H1 (cell line): ENCODE data around the gene ZNF750. TPM values are rescaled to one million over a fixed set of nuclear protein-coding genes. Genes with fewer than 3 reads are reported as not detected.

Experiments
- CTCF ChIA-PET: fragments of 300-600 bp; sonication (Branson Sonifier 250); formaldehyde crosslinking; loops from one replicate; lab custom pipeline; 2021; ENCODE audit not compliant: partially characterized antibody; lab: Charles Lee
- POLR2A ChIA-PET: fragments of 300-600 bp; sonication (Branson Sonifier 250); formaldehyde crosslinking; loops from one replicate; lab custom pipeline; 2021; ENCODE audit warnings: inconsistent platforms; ENCODE audit not compliant: partially characterized antibody; lab: Charles Lee
- DNase-seq, 2 experiments: peaks; one replicate each; pipeline versions ENCODE4 v3.0.0 to v3.0.0-alpha.2; 2010 to 2022; ENCODE audit warnings: low spot score in 2 of 2, low read depth in 1 of 2, mixed read lengths in 1 of 2
- FAIRE-seq: peaks from 2 replicates; lab custom pipeline; 2011; peaks lifted over from hg19 to GRCh38; lab: Jason Lieb, UNC
- H2AFZ ChIP-seq: 2 replicates; pipeline ENCODE4 v1.8.1; 2012; ENCODE audit warnings: low read length, inconsistent platforms
- H2AK5ac ChIP-seq: 2 replicates; pipeline ENCODE4 v1.6.1; 2013; ENCODE audit warnings: low read depth, low read length
- H2BK120ac ChIP-seq: replicated peaks from 2 replicates; pipeline ENCODE3; 2013; ENCODE audit warnings: low read depth, low read length, inconsistent platforms
- H2BK12ac ChIP-seq: 2 replicates; pipeline ENCODE4 v1.6.1; 2013; ENCODE audit warnings: low read depth, low read length
- H2BK15ac ChIP-seq: 2 replicates; pipeline ENCODE4 v1.6.1; 2013; ENCODE audit warnings: low read length
- H2BK20ac ChIP-seq: 2 replicates; pipeline ENCODE4 v1.6.1; 2013; ENCODE audit warnings: low read length
- H2BK5ac ChIP-seq: 2 replicates; pipeline ENCODE4 v1.6.1; 2013; ENCODE audit warnings: low read depth, low read length
- H3K14ac ChIP-seq: 2 replicates; pipeline ENCODE4 v1.6.1; 2013; ENCODE audit warnings: inconsistent platforms; ENCODE audit not compliant: insufficient read length
- H3K18ac ChIP-seq: 2 replicates; pipeline ENCODE4 v1.6.1; 2013; ENCODE audit warnings: low read length; ENCODE audit errors: extremely low read depth
- H3K23ac ChIP-seq: 2 replicates; pipeline ENCODE4 v1.6.1; 2013; ENCODE audit warnings: inconsistent platforms; ENCODE audit not compliant: insufficient read length
- H3K23me2 ChIP-seq: 2 replicates; pipeline ENCODE4 v1.6.1; 2013; ENCODE audit warnings: low read depth, low read length
- H3K27ac ChIP-seq: 2 replicates; pipeline ENCODE4 v1.6.1; 2011; ENCODE audit warnings: low read depth, low read length, inconsistent platforms
- H3K27me3 ChIP-seq, 4 experiments: replicated peaks in 1 of 4; 1 replicate in 1 of 4; 2 replicates in 3 of 4; pipeline versions ENCODE4 v1.6.1 to v1.8.1; 2011 to 2013; ENCODE audit warnings: low read length in 3 of 4, mild to moderate bottlenecking in 3 of 4, inconsistent platforms in 2 of 4, mixed read lengths in 2 of 4, moderate library complexity in 1 of 4; ENCODE audit not compliant: control insufficient read depth in 3 of 4, insufficient read depth in 3 of 4; ENCODE audit errors: extremely low read depth in 1 of 4
- H3K36me3 ChIP-seq, 4 experiments: 2 replicates each; pipeline versions ENCODE4 v1.6.1 to v1.8.1; 2011 to 2013; ENCODE audit warnings: mild to moderate bottlenecking in 4 of 4, low read length in 3 of 4, moderate library complexity in 2 of 4, control low read depth in 1 of 4, inconsistent platforms in 1 of 4; ENCODE audit not compliant: insufficient read depth in 4 of 4, control insufficient read depth in 2 of 4
- H3K4ac ChIP-seq: replicated peaks from 2 replicates; pipeline ENCODE3; 2013; ENCODE audit warnings: low read length, low read depth, mixed read lengths, inconsistent platforms; ENCODE audit not compliant: insufficient read length
- H3K4me1 ChIP-seq, 4 experiments: replicated peaks in 1 of 4; 1 replicate in 1 of 4; 2 replicates in 3 of 4; pipeline versions ENCODE4 v1.6.1 to v1.8.1; 2011 to 2013; ENCODE audit warnings: low read length in 3 of 4, inconsistent platforms in 2 of 4, mixed read lengths in 1 of 4; ENCODE audit not compliant: insufficient read depth in 4 of 4, control insufficient read depth in 3 of 4
- H3K4me2 ChIP-seq, 2 experiments: 2 replicates each; pipeline versions ENCODE4 v1.6.1 to v1.8.1; 2011 to 2013; ENCODE audit warnings: low read depth in 2 of 2, low read length in 2 of 2, control low read depth in 1 of 2, inconsistent platforms in 1 of 2, mild to moderate bottlenecking in 1 of 2; ENCODE audit not compliant: insufficient read depth in 1 of 2
- H3K4me3 ChIP-seq, 4 experiments: fragments of 200-600, 300-600 bp in 1 of 4; sonication (generic), shearing (Covaris generic), sonication (Bioruptor Twin) in 1 of 4; 2 replicates each; pipeline versions ENCODE4 v1.5.1 to v1.8.1; 2011 to 2016; ENCODE audit warnings: low read length in 4 of 4, low read depth in 3 of 4, control low read depth in 2 of 4, inconsistent platforms in 2 of 4, mild to moderate bottlenecking in 2 of 4, mixed read lengths in 1 of 4, moderate library complexity in 1 of 4; ENCODE audit not compliant: insufficient read depth in 2 of 4; ENCODE audit errors: extremely low read depth in 1 of 4
- H3K56ac ChIP-seq: replicated peaks from 2 replicates; pipeline ENCODE3; 2013; ENCODE audit warnings: low read depth, mild to moderate bottlenecking, mixed read lengths, low read length, inconsistent platforms; ENCODE audit not compliant: insufficient read length
- H3K79me1 ChIP-seq: 2 replicates; pipeline ENCODE4 v1.6.1; 2013; ENCODE audit warnings: low read depth, low read length, control low read depth
- H3K79me2 ChIP-seq, 2 experiments: 2 replicates each; pipeline versions ENCODE4 v1.6.1 to v1.8.1; 2012 to 2013; ENCODE audit warnings: low read length in 2 of 2, mild to moderate bottlenecking in 2 of 2, inconsistent platforms in 1 of 2; ENCODE audit not compliant: insufficient read depth in 2 of 2, control insufficient read depth in 1 of 2
- H3K9ac ChIP-seq, 4 experiments: replicated peaks in 1 of 4; 1 replicate in 1 of 4; 2 replicates in 3 of 4; pipeline versions ENCODE4 v1.6.1 to v1.8.1; 2011 to 2013; ENCODE audit warnings: low read depth in 3 of 4, low read length in 3 of 4, control low read depth in 2 of 4, mild to moderate bottlenecking in 2 of 4, moderate library complexity in 2 of 4, inconsistent platforms in 1 of 4; ENCODE audit errors: extremely low read depth in 1 of 4
- H3K9me3 ChIP-seq, 2 experiments: 2 replicates each; pipeline versions ENCODE4 v1.6.1 to v1.8.1; 2012 to 2013; ENCODE audit warnings: mild to moderate bottlenecking in 2 of 2, moderate library complexity in 2 of 2, control low read depth in 1 of 2, inconsistent platforms in 1 of 2, low read depth in 1 of 2, low read length in 1 of 2, mixed read lengths in 1 of 2; ENCODE audit not compliant: insufficient read depth in 2 of 2
- H4K20me1 ChIP-seq, 2 experiments: replicated peaks in 1 of 2; 2 replicates each; pipeline versions ENCODE3 to v1.8.1; 2011 to 2013; ENCODE audit warnings: inconsistent platforms in 2 of 2, low read length in 2 of 2, mild to moderate bottlenecking in 1 of 2; ENCODE audit not compliant: insufficient read depth in 2 of 2, control insufficient read depth in 1 of 2
- H4K5ac ChIP-seq: 2 replicates; pipeline ENCODE4 v1.6.1; 2013; ENCODE audit warnings: low read length, low read depth, mixed read lengths, inconsistent platforms; ENCODE audit not compliant: insufficient read length
- H4K8ac ChIP-seq: 2 replicates; pipeline ENCODE4 v1.8.0; 2013; ENCODE audit warnings: mild to moderate bottlenecking, moderate library complexity, low read length, inconsistent platforms; ENCODE audit not compliant: insufficient read depth; ENCODE audit errors: extremely low read depth
- H4K91ac ChIP-seq: replicated peaks from 2 replicates; pipeline ENCODE3; 2013; ENCODE audit warnings: low read length, mixed read lengths, inconsistent platforms; ENCODE audit not compliant: insufficient read length
- ATF2 ChIP-seq: IDR thresholded peaks from 2 replicates; pipeline ENCODE4 v1.6.1; 2012; ENCODE audit warnings: low read length, inconsistent platforms
- ATF3 ChIP-seq: IDR thresholded peaks from 2 replicates; pipeline ENCODE4 v1.6.1; 2011; ENCODE audit warnings: low read depth, mild to moderate bottlenecking, low read length; ENCODE audit not compliant: insufficient read depth
- EGR1 ChIP-seq: IDR thresholded peaks from 2 replicates; pipeline ENCODE4 v1.6.1; 2011; ENCODE audit warnings: low read depth, low read length, borderline replicate concordance
- EP300 ChIP-seq, 2 experiments: IDR thresholded peaks; 1 replicate in 1 of 2; 2 replicates in 1 of 2; pipeline ENCODE4 v1.6.1; 2011 to 2012; ENCODE audit warnings: low read depth in 2 of 2, low read length in 2 of 2, mild to moderate bottlenecking in 2 of 2, borderline replicate concordance in 1 of 2, inconsistent platforms in 1 of 2, moderate library complexity in 1 of 2
- FOSL1 ChIP-seq: IDR thresholded peaks from 2 replicates; pipeline ENCODE4 v1.6.1; 2011; ENCODE audit warnings: mild to moderate bottlenecking, low read depth, low read length, moderate library complexity; ENCODE audit not compliant: insufficient read depth
- JUN ChIP-seq: IDR thresholded peaks from 2 replicates; pipeline ENCODE4 v1.6.1; 2011; ENCODE audit warnings: low read depth, mild to moderate bottlenecking, improper control_type of control experiment, low read length
- KDM4A ChIP-seq: IDR thresholded peaks from one replicate; pipeline ENCODE4 v1.7.1; 2012; ENCODE audit warnings: low read depth, mild to moderate bottlenecking, moderate library complexity, low read length, inconsistent platforms; ENCODE audit not compliant: severe bottlenecking
- NANOG ChIP-seq: IDR thresholded peaks from 2 replicates; pipeline ENCODE4 v1.6.1; 2011; ENCODE audit warnings: low read length, low read depth, mild to moderate bottlenecking, inconsistent platforms; ENCODE audit not compliant: insufficient read depth, poor library complexity, severe bottlenecking
- POU5F1 ChIP-seq: IDR thresholded peaks from 2 replicates; pipeline ENCODE4 v1.6.1; 2011; ENCODE audit warnings: low read depth, mild to moderate bottlenecking, low read length, moderate library complexity
- YY1 ChIP-seq: IDR thresholded peaks from 2 replicates; pipeline ENCODE4 v1.6.1; 2011; ENCODE audit warnings: low read depth, mild to moderate bottlenecking, low read length
- WGBS, 2 experiments: shearing (Covaris generic) in 1 of 2; methylation state at CpG; one replicate each; pipeline versions ENCODE4 v1.1.6 to v1.1.7; 2013 to 2015; ENCODE audit warnings: low lambda C conversion rate in 2 of 2, mixed read lengths in 2 of 2, inconsistent platforms in 1 of 2, low coverage in 1 of 2, missing lambda C conversion rate in 1 of 2; ENCODE audit not compliant: insufficient replicate concordance in 2 of 2, insufficient coverage in 1 of 2, insufficient read length in 1 of 2; ENCODE audit errors: extremely low coverage in 1 of 2, missing lambda C conversion rate in 1 of 2; 5-methylcytosine and 5-hydroxymethylcytosine counted together
- polyA plus RNA-seq, 7 experiments: library from polyadenylated mRNA; depleted of rRNA in 3 of 7; stranded (reverse) in 5 of 7; unstranded in 2 of 7; fragments of >200 nt in 5 of 7; fragments of 200-250 nt in 2 of 7; gene quantifications; 1 replicate in 5 of 7; 2 replicates in 1 of 7; 4 replicates in 1 of 7; pipeline versions ENCODE4 v1.2.1 to v1.2.3, GENCODE V29; 2011 to 2013; ENCODE audit warnings: missing spikeins in 2 of 7, mixed read lengths in 2 of 7
- total RNA-seq: library from RNA; stranded (reverse); fragmentation: NEBNext Ultra II Directional; extraction: Animal tissue kit (Norgen Biotek cat#: 25700); gene quantifications from 2 replicates; pipeline ENCODE4 v1.2.1, GENCODE V29; 2021

The ZNF750 gene
- total and polyA plus RNA-seq, 2 of the 8 experiments (the other 6 are each of a cell fraction or from before 2014, with no cell fraction given), result not detected

DNA sequence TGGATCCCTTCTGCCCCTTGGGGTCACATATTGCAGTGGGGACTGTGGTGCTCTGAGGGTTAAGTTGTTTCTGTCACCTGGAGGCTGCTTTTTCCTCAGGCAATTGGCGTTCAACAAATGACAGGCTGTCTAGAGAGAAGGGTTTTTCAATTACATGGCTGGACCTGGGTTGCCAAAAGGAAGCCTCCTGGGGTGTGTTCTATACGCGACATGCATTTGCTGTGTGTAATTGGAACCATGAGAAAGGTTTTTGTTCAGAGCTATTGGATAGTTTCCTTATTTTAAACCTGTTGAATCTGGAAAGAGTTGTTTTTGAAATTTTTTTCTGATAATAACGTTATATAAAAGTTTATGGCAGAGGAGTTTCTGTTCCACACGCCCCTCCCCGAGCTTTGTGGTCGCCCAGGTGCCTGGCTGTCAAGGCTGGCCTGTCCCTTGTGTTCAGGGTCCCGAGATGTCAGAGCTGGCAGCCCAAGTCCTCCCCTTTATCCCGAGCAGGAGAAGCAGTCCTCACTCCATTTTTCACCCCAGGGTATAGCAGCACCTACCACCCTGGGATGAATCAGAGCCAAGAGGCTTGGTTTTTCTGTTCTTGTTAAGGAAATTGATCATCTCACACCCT lies 26.1 kb upstream of the ZNF750 start:
- no peak overlapping the region for H3K4ac ChIP-seq
- H3K4me1 ChIP-seq, result peaks cover 0 to 8% (median 2%) of the 10 kb centered on the region in 4 experiments; a peak in 4 of 7 replicates
- no peak overlapping the region for H3K4me3 ChIP-seq
- no peak overlapping the region for H4K5ac ChIP-seq
- no peak overlapping the region for H2BK5ac ChIP-seq
- no peak overlapping the region for H3K4me2 ChIP-seq
- peaks cover 5 to 22% of the 10 kb centered on the region in 2 experiments for H4K20me1 ChIP-seq
- CTCF ChIA-PET, result interaction anchor here (0.6 to 1.3 kb wide), 8 partner anchors 9 to 311 kb away, joined by 3 to 5 read pairs (median 3); no protein-coding TSS in a partner anchor
- no peak overlapping the region for H3K14ac ChIP-seq
- no peak overlapping the region for H2AFZ ChIP-seq
- no peak overlapping the region for H2BK15ac ChIP-seq
- peaks cover 18% of the 10 kb centered on the region for H3K79me1 ChIP-seq
- H3K9ac ChIP-seq, result no peak overlapping the region
- H3K36me3 ChIP-seq, result peaks cover 3 to 9% (median 9%) of the 10 kb centered on the region in 4 experiments; a peak in 5 of 8 replicates
- H3K18ac ChIP-seq, result no peak overlapping the region
- H2BK120ac ChIP-seq, result no peak overlapping the region
- FAIRE-seq (no peak), DNase-seq (no peak)
- no peak overlapping the region for H2AK5ac ChIP-seq
- no peak overlapping the region for H2BK20ac ChIP-seq
- no peak overlapping the region for H3K27ac ChIP-seq
- H4K8ac ChIP-seq, result no peak overlapping the region
- no peaks in the 10 kb centered on the region for H3K9me3 ChIP-seq
- WGBS, 2 experiments, result 88% methylated on average over 9 of the region's 9 CpGs; no CpG with 5 or more reads in 1 of the 2 experiments
- POLR2A ChIA-PET, result interaction anchor here (1.1 kb wide), 1 partner anchor 11 kb away, joined by 3 read pairs; no protein-coding TSS in a partner anchor
- peaks cover 0 to 18% of the 10 kb centered on the region in 2 experiments; a peak in 1 of 4 replicates for H3K79me2 ChIP-seq
- H3K23ac ChIP-seq, result no peak overlapping the region
- H3K27me3 ChIP-seq, result no peaks in the 10 kb centered on the region
- no peak overlapping the region for H4K91ac ChIP-seq
- no peak overlapping the region for H3K56ac ChIP-seq
- H2BK12ac ChIP-seq, result no peak overlapping the region
- no peaks in the 10 kb centered on the region for H3K23me2 ChIP-seq
- TF ChIP-seq NANOG (no peak), KDM4A (no peak), EGR1 (no peak), ATF3 (no peak), ATF2 (no peak), EP300 (IDR thresholded peaks at IDR 0.05; ENCODE audit: borderline replicate concordance in 1 of 2, low read depth in 2 of 2, low read length in 2 of 2) (no peak), POU5F1 (no peak), JUN (no peak), YY1 (no peak), FOSL1 (no peak)
